ENCODE measurements around the gene ADARB1.

The ADARB1 gene

DNA sequence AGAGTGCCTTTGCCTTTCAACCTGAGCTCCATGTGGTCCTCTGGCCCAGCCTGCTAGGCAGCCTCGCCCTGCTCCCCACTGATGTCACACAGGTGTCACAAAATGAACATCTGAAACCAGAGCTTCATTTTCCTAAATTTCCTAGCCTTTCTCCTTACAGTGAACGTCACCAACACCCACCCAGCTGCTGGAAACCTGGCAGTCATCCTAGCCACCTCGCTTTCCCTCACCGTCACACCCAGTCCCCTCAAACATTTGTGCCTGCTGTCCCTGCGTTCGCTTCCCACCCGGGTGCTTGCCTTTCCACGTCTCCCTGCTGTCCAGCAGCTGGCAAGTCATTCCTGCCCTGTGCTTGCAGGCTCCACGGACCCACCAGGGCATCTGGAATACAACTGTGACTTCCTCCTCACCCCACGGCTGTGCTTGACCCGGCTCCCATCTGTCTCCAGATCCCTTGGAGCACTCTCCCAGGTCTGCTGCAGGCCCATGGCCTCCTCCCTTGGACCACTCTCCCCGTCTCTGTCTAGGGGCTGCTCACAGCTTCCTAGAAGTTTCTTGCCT is 23.5 kb downstream of the ADARB1 start:
- no peak for DNase-seq

GRCh38 chr21:45098867-45099266 is 24.5 kb downstream of the ADARB1 start:
- peak; percentile 70 for DNase-seq

DNA sequence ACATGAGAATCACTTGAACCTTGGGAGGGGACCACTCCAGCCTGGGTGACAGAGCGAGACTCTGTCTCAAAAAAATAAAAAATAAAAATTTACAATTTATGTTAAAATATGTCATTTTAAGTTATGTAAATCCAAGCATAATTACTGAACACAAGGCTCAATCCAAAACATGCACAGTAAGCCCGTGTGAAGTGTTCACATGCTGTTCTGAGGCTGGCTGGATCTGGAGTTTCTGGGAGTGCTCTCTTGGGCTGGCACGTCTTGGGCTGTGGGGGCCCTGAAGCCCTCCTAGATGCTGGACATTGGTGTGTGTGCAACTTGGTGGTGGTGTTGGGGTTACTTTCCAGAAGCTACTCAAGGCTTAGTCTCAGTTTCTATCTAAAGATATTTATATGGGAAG is 25.2 kb downstream of the ADARB1 start:
- no peak for DNase-seq

DNA sequence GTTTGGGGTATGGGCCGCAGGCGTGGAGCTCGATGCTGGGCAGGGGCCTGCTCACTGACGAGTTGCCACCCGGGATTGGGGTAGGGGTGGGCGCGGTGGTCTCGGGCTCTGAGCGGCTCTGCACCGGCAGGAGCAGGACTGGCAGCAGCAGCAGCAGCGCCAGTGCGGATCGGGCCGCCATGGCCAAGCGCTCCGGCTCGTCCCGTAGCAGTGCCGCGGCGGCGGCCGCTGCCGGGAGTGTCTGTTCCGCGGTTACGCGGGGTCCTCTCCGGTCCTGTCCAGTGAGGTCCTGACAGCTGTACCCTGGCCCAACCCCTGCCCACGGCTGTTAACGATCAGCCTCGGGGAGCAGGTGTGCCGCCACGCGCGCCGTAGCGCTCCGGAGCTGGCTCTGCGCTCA is 26.5 kb downstream of the ADARB1 start:
- DNase-seq = no peak

DNA sequence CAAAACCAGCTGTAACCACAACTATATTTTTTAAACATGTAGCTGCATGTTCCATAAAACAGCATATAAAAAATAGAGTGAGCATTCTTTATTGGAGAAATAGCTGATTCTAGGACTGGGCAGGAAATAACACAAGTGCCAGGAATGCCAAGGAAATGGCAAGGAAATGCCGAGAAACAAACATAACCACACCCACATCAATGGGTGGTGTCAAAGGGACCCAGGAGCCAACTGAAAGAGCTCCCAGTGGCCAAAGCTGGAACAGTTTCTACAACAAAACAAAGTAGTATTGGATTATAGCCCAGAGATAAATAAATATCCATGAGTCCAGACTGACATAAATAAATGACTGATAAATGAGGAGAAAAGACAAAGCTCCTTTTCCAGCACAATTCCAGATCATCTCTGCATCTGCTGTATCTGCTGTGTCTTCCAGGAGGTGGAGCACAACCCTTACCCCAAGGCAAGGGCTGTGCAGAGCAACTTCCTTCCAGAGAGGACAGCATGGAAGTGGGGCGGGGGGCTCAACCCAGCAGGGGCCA is 28.1 kb downstream of the ADARB1 start:
- DNase-seq = no peak

- no peak for DNase-seq
Observed at GRCh38 chr21:45103971-45104520, 29.7 kb downstream of the ADARB1 start.

DNA sequence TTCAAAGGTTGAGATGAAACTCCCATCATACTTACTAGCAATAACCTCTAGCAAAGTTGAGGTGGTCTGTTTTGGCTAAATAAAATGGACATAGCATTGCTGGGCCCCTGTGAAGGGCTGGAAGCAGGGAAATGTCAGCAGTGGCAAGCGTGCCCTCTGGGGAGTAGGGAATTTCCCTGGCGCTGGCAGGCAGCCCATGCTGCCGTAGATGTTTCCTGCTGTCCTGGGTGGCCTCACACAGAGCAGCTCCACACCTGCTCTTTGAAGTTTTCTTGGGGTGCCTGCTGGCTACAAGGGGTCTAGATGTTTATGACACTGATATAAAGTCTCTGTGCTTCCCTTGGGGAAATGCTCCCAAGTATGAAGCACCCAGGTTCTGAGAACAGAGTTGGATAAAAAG is 30.2 kb downstream of the ADARB1 start:
- no peak for DNase-seq

DNA sequence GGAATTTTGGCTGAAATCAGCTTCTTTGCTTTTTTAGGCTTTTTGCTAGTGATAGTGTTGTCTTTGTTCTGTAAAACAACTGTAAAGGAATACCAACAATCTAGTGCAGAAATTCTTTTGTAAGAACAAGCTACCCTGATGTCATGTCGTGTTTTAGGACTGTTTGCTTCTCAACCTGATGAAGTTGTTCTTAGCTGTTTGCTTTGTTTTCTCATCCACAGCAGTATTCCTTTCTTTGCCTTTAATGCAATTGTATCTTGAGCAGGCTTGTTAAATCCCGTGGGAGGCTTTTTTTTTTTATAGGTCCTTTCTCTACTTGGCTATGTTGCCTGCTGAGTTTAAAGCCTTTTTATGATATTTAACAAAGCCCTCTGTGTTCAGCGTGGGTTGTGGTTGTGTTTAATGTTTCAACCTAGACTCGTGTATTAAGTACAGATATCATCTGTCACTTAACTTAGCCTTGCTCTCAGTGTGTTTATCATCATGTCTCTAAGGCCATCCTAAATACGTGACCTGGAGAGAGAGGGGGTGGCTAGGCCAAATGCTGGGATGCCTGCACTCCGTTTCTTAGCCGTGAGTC is 31.6 kb downstream of the ADARB1 start:
- no peak for DNase-seq

- DNase-seq = no peak
Observed at GRCh38 chr21:45108034-45108790, 33.8 kb downstream of the ADARB1 start.

DNA sequence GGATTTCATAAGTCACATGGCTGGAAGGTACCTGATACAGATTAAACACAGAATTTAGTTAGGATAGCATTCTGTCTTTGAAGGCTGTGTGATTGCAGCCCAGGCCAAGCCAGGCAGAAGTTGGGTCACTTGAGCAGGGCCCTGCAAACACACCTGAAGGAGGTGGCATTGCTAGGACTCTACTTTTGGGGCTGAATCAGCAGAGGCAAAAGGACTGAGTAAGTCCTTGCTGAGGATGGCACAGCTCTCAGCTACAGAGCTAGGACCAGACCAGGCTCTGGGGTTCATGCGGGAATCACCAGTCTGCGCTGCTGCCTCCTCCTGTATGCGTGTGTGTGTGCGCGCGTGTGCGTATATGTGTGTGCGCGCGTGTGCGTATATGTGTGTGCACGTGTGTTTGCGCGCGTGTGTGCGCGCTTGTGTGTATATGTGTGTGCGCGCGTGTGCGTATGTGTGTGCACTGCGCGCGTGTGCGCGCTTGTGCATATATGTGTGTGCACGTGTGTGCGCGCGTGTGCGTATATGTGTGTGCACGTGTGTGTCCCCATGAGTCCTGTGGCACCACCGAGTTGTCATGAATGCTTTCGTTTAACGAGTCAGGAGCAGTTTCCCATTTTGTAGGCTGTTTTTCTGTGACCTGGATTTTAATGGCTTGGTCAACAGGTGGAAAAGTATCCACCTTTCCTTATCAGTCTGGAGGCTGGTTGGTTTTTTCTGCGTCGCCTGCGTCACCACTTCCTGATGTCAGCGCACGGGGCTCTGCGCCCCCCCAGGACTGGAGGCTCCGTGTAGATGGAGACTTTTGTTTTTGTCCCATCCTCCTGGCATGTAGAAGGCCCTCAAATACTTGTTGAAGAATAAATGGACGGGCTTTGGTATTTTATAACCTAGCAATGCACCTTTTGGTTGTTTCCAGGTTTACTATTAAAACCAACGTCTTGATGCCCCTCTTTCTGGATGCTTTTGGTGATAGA is 34.7 kb downstream of the ADARB1 start:
- DNase-seq = no peak

GRCh38 chr21:45109831-45110492 is 35.6 kb downstream of the ADARB1 start:
- no peak for DNase-seq

DNA sequence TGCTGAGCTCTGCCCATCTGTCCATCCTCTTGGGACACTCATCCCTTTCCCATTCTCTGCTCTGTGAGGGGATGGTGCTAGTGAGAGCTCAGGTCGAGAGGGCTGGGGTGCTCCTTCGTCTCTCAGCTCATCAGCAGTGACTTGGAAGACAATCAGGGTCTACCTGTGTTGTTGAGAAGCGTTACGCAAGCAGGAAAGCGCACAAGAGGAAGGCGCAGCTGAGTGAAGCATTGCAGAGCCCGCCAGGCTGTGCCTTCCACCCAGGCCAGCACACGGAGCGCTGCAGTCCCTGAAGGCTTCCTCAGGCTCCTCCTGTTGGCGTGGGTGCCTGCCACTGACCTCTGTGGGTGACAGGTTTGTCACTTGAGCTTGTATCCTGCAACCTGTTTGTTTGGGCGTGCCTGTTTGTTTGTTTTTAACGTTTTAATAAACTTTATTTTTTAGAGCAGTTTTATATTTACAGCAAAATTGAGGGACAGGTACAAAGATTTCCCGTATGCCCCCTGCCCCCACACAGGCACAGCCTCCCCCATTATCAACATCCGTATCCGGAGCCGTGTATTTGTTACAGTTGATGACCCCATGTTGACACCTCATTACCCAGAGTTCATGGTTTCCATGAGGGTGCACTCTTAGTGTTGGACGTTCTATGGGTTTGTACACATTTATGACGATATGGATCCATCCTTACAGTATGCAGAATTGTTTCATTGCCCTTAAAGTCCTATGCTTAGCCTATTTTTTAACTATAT is 36.7 kb downstream of the ADARB1 start:
- DNase-seq = no peak

DNA sequence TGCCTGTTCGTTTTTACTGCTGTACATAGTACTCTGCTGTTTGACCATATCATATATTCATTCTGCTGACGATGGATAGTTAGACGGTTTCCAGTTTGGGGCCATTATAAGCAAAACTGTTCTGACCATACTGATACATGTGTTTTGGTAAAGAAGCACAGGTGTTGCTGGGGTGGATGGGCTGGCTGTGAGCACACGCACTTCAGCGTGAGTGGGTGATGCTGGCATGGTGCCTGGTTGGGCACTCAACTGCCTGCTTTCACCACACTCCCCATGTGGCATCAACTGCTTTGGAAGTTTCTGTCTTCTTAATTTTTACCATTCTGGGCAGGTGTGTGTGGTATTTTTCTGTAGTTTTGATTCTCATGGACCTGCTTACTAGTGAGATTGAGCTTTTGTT is 37.3 kb downstream of the ADARB1 start:
- DNase-seq = no peak

- no peak for DNase-seq
Observed at GRCh38 chr21:45112371-45112770, 38.0 kb downstream of the ADARB1 start.

- DNase-seq = no peak
Observed at GRCh38 chr21:45113543-45113942, 39.2 kb downstream of the ADARB1 start.

- no peak for DNase-seq
Observed at GRCh38 chr21:45114072-45114471, 39.7 kb downstream of the ADARB1 start.

GRCh38 chr21:45114475-45114874 is 40.1 kb downstream of the ADARB1 start:
- DNase-seq = no peak

- DNase-seq = no peak
Observed at GRCh38 chr21:45115141-45115540, 40.8 kb downstream of the ADARB1 start.

GRCh38 chr21:45116066-45116465 is 41.7 kb downstream of the ADARB1 start:
- no peak for DNase-seq

GRCh38 chr21:45117314-45117713 is 42.9 kb downstream of the ADARB1 start:
- DNase-seq = no peak

DNA sequence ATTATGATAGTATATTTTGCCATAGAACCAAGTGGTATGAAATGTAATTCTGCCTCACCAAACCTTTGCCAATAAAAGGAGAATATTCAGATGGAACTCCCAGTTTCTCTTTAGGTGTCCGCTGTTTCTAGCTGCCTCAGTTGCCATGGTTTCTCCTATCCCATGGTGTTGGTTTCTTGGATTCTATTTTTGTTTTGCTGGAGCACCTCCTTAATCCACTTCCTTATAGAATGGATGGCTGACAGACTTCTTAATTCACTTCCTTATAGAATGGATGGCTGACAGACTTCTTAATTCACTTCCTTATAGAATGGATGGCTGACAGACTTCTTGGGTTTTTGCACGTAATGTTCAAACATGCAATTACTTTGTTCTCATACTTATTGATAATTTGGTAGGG is 43.7 kb downstream of the ADARB1 start:
- no peak for DNase-seq

Measured in NCI-H524 treated with DMSO at 0.1 percent for 48 hours (cell line).